K562 (cell line): ENCODE measurements around the gene ANKRD1. TPM values are rescaled to one million over a fixed set of nuclear protein-coding genes. Genes with fewer than 3 reads are reported as not detected.

ENCODE experiments used
- ATAC-seq: fragments of 200-7000 bp; cut with Tn5 transposase; 3 replicates; pipeline ENCODE4 v1.9.1; 2020; ENCODE audit warnings: moderate library complexity
- BruUV-seq: library from RNA; stranded (reverse); fragments of 400-500 nt; replicated peaks from 2 replicates; lab custom pipeline; 2021; lab: Mats Ljungman, UMichigan
- CTCF ChIA-PET: fragments of 300-600 bp; formaldehyde crosslinking; extraction: SDS; loops from one replicate; lab custom pipeline; 2021; ENCODE audit warnings: low intra/inter-chr PET ratio; lab: Yijun Ruan, JAX
- POLR2A ChIA-PET: fragments of 300-600, 350-650 bp; sonication (Branson Sonifier 250); formaldehyde crosslinking; extraction: SDS; loops from one replicate; lab custom pipeline; 2021; ENCODE audit warnings: antibody characterized with exemption, inconsistent platforms; lab: Yijun Ruan, JAX
- DNase-seq, 4 experiments: peaks; one replicate each; pipeline versions ENCODE4 v3.0.0 to v3.0.0-alpha.2; 2011 to 2018; ENCODE audit warnings: low spot score in 3 of 4, mixed read lengths in 3 of 4; ENCODE audit errors: extremely low read depth in 1 of 4
- FAIRE-seq: peaks from 2 replicates; lab custom pipeline; 2011; peaks lifted over from hg19 to GRCh38; lab: Jason Lieb, UNC
- H2AFZ ChIP-seq: 2 replicates; pipeline ENCODE4 v1.6.0; 2011; ENCODE audit warnings: low read depth, low read length, control low read depth, inconsistent platforms
- H3K27ac ChIP-seq: fragments of 200-600 bp; 3 replicates; pipeline ENCODE4 v1.8.0; 2011; ENCODE audit warnings: low read depth, mild to moderate bottlenecking, control low read depth, inconsistent platforms, low read length, moderate library complexity, mixed read lengths; ENCODE audit errors: extremely low read depth
- H3K27me3 ChIP-seq, 2 experiments: fragments of 300-600 bp in 1 of 2; 2 replicates in 1 of 2; 3 replicates in 1 of 2; pipeline versions ENCODE4 v1.6.0 to v1.8.0; 2011; ENCODE audit warnings: inconsistent platforms in 2 of 2, low read length in 2 of 2, mild to moderate bottlenecking in 1 of 2, mixed read lengths in 1 of 2, moderate library complexity in 1 of 2; ENCODE audit not compliant: control insufficient read depth in 2 of 2, insufficient read depth in 2 of 2
- H3K36me3 ChIP-seq: fragments of 300-600 bp; 3 replicates; pipeline ENCODE4 v1.8.0; 2011; ENCODE audit warnings: mild to moderate bottlenecking, low read length, inconsistent platforms; ENCODE audit not compliant: control insufficient read depth, insufficient read depth
- H3K4me1 ChIP-seq, 2 experiments: fragments of 200-600 bp in 1 of 2; replicated peaks in 1 of 2; 2 replicates in 1 of 2; 3 replicates in 1 of 2; pipeline versions ENCODE4 v1.5.1 to v1.8.0; 2011; ENCODE audit warnings: inconsistent platforms in 2 of 2, low read length in 2 of 2, mild to moderate bottlenecking in 1 of 2, mixed read lengths in 1 of 2, moderate library complexity in 1 of 2; ENCODE audit not compliant: control insufficient read depth in 2 of 2, insufficient read depth in 2 of 2
- H3K4me2 ChIP-seq: 2 replicates; pipeline ENCODE4 v1.6.1; 2011; ENCODE audit warnings: low read length, control low read depth, inconsistent platforms, mixed read lengths; ENCODE audit not compliant: insufficient read depth
- H3K4me3 ChIP-seq: fragments of 200-600 bp; sonication (generic), shearing (Covaris generic); 2 replicates; pipeline ENCODE4 v1.5.1; 2016; ENCODE audit warnings: control low read depth, inconsistent platforms
- H3K79me2 ChIP-seq: fragments of 200-600 bp; 3 replicates; pipeline ENCODE4 v1.8.0; 2011; ENCODE audit warnings: low read length, inconsistent platforms; ENCODE audit not compliant: control insufficient read depth, insufficient read depth
- H3K9ac ChIP-seq, 2 experiments: 2 replicates each; pipeline versions ENCODE4 v1.6.0 to v1.6.1; 2011; ENCODE audit warnings: low read depth in 2 of 2, low read length in 2 of 2, control low read depth in 1 of 2, inconsistent platforms in 1 of 2, mild to moderate bottlenecking in 1 of 2, mixed read lengths in 1 of 2; ENCODE audit not compliant: insufficient read depth in 1 of 2
- H3K9me1 ChIP-seq: one replicate; pipeline ENCODE4 v1.6.0; 2011; ENCODE audit warnings: inconsistent platforms, mild to moderate bottlenecking, low read length, moderate library complexity; ENCODE audit not compliant: control insufficient read depth, insufficient read depth
- H3K9me3 ChIP-seq: replicated peaks from 2 replicates; pipeline ENCODE4 v1.5.1; 2011; ENCODE audit warnings: low read depth, low read length, inconsistent platforms; ENCODE audit not compliant: control insufficient read depth, insufficient read depth
- H4K20me1 ChIP-seq: replicated peaks from 2 replicates; pipeline ENCODE4 v1.6.1; 2011; ENCODE audit warnings: low read length, inconsistent platforms, mixed read lengths; ENCODE audit not compliant: control insufficient read depth, insufficient read depth
- BDP1 ChIP-seq: IDR thresholded peaks from 3 replicates; pipeline ENCODE4 v1.6.1; 2011; ENCODE audit not compliant: insufficient read length, insufficient read depth
- BHLHE40 ChIP-seq: IDR thresholded peaks from 2 replicates; pipeline ENCODE4 v1.6.1; 2011; ENCODE audit warnings: low read length, improper control_type of control experiment
- CREB5 ChIP-seq: fragments of 250-450 bp; sonication (Bioruptor Pico); IDR thresholded peaks from 2 replicates; pipeline ENCODE4 v1.5.0; 2020; ENCODE audit warnings: mild to moderate bottlenecking
- FOXP4 ChIP-seq: sonication (generic); formaldehyde crosslinking; IDR thresholded peaks from 2 replicates; pipeline ENCODE4 v1.8.0; 2022; ENCODE audit warnings: mild to moderate bottlenecking, missing genetic modification reagents, borderline replicate concordance
- NR1H2 ChIP-seq: sonication (generic); formaldehyde crosslinking; IDR thresholded peaks from 2 replicates; pipeline ENCODE4 v1.4.0; 2020; ENCODE audit warnings: mild to moderate bottlenecking, missing genetic modification reagents
- PTRF ChIP-seq: fragments of 450-650 bp; IDR thresholded peaks from 2 replicates; pipeline ENCODE4 v1.6.1; 2016; ENCODE audit warnings: mild to moderate bottlenecking, missing genetic modification characterization, missing compliant biosample characterization
- TARDBP ChIP-seq: fragments of 450-650 bp; IDR thresholded peaks from 2 replicates; pipeline ENCODE4 v1.6.1; 2016
- TFAM ChIP-seq: fragments of 250-450 bp; sonication (Bioruptor Pico); conservative IDR thresholded peaks from 2 replicates; pipeline ENCODE4 v1.5.0; 2021; ENCODE audit warnings: mild to moderate bottlenecking, moderate library complexity
- ZNF57 ChIP-seq: fragments of 450-650 bp; formaldehyde crosslinking; IDR thresholded peaks from 2 replicates; pipeline ENCODE4 v1.4.0; 2020; ENCODE audit warnings: mild to moderate bottlenecking, moderate library complexity
- WGBS: fragments of 100-300 bp; shearing (Covaris generic); methylation state at CpG from one replicate; pipeline ENCODE4 v1.1.6; 2016; ENCODE audit warnings: low coverage, mixed read lengths; ENCODE audit not compliant: insufficient coverage; ENCODE audit errors: missing lambda C conversion rate; 5-methylcytosine and 5-hydroxymethylcytosine counted together
- in situ Hi-C: fragments of 300-500 bp; cut with MboI; formaldehyde crosslinking; loops from 4 replicates; pipeline ENCODE4 v1.15.0; 2018; ENCODE audit warnings: inconsistent platforms, mixed read lengths
- intact Hi-C: fragments of 100-400 bp; cut with micrococcal nuclease; formaldehyde crosslinking; loops from 2 replicates; pipeline ENCODE4 v1.14.2; 2022
- polyA plus RNA-seq, 8 experiments: library from polyadenylated mRNA; depleted of rRNA in 4 of 8; stranded (reverse) in 5 of 8; unstranded in 3 of 8; fragments of >200 nt; fragmentation: Nextera tagmentation in 2 of 8; fragmentation: Illumina TruSeq in 1 of 8; extraction: Ambion mirVana in 2 of 8; extraction: Trizol in 1 of 8; gene quantifications; 2 replicates each; pipeline versions ENCODE4 v1.2.1 to v1.2.3, GENCODE V29; 2011 to 2014; ENCODE audit warnings: inconsistent platforms in 1 of 8, missing spikeins in 1 of 8
- total RNA-seq, 7 experiments: library from RNA; depleted of rRNA in 6 of 7; stranded (reverse); fragments of >200 nt in 6 of 7; fragmentation: Illumina TruSeq in 2 of 7; extraction: Trizol in 2 of 7; gene quantifications; 2 replicates each; pipeline versions ENCODE4 v1.2.1 to v1.2.3, GENCODE V29; 2011 to 2021; ENCODE audit warnings: low replicate concordance in 1 of 7

ANKRD1 gene
- total and polyA plus RNA-seq, 9 of the 15 experiments (the other 6 are each of a cell fraction or from before 2014, with no cell fraction given) = not detected

- no peak for DNase-seq
- H3K4me2 ChIP-seq = no peak overlapping the region
- intact Hi-C loops (no loop called here), in situ Hi-C loops (loop anchor here (25.0 kb wide), 1 partner anchor 999 kb away; the partner anchor contains the start of genes BTAF1 and FGFBP3)
- ChIA-PET CTCF (interaction anchor here (0.9 kb wide), 1 partner anchor 94 kb away, joined by 3 read pairs; no protein-coding TSS in a partner anchor), POLR2A (no interaction called here)
- H3K4me1 ChIP-seq = no peaks in the 10 kb centered on the region; a peak in 1 of 5 replicates
- H4K20me1 ChIP-seq = no peaks in the 10 kb centered on the region
- TF ChIP-seq TARDBP (no peak), TFAM (CRISPR knock-in tag) (no peak), BHLHE40 (no peak), NR1H2 (CRISPR knock-in tag) (no peak), PTRF (tag) (no peak), ZNF57 (CRISPR knock-in tag) (no peak), FOXP4 (CRISPR knock-in tag) (no peak), BDP1 (no peak), CREB5 (no peak)
- no peaks in the 10 kb centered on the region for H3K9me1 ChIP-seq
- H3K27ac ChIP-seq = no peak overlapping the region
- H3K9me3 ChIP-seq = no peaks in the 10 kb centered on the region
- no TSS peak for BruUV-seq
- H2AFZ ChIP-seq = no peak overlapping the region
- no peak overlapping the region for H3K4me3 ChIP-seq
- peaks cover 4 to 5% of the 10 kb centered on the region in 2 experiments; a peak in 2 of 5 replicates for H3K27me3 ChIP-seq
- ATAC-seq = no peak
- FAIRE-seq = no peak
- no peak overlapping the region for H3K9ac ChIP-seq
- WGBS = 24% methylated on average over 6 of the region's 7 CpGs
- H3K36me3 ChIP-seq = no peaks in the 10 kb centered on the region
- H3K79me2 ChIP-seq = no peaks in the 10 kb centered on the region
Observed at GRCh38 chr10:90912854-90913479, 7.9 kb downstream of the ANKRD1 start.
